Kidney (tissue), 14 donors: Measurements from ENCODE around the gene ADARB2. TPM values are rescaled to one million over a fixed set of nuclear protein-coding genes. Genes with fewer than 3 reads are reported as not detected.

Experiments used
- DNase-seq, 5 donors: peaks; one replicate each; pipeline ENCODE4 v3.0.0-alpha.2; 2013 to 2020
- FAIRE-seq: peaks from 2 replicates; lab custom pipeline; 2012; peaks lifted over from hg19 to GRCh38; lab: Jason Lieb, UNC
- H3K27ac ChIP-seq, 2 donors: one replicate each; pipeline ENCODE4 v1.7.0; 2013; ENCODE audit warnings: low read depth in 2 of 2, low read length in 2 of 2, inconsistent platforms in 1 of 2
- H3K27me3 ChIP-seq: one replicate; pipeline ENCODE4 v1.7.1; 2013; ENCODE audit warnings: low read length, inconsistent platforms; ENCODE audit not compliant: control insufficient read depth, insufficient read depth
- H3K36me3 ChIP-seq, 3 donors: one replicate each; pipeline versions ENCODE4 v1.7.0 to v1.7.1; 2013; ENCODE audit warnings: low read length in 3 of 3, control low read depth in 1 of 3, inconsistent platforms in 1 of 3; ENCODE audit not compliant: insufficient read depth in 3 of 3, control insufficient read depth in 2 of 3
- H3K4me1 ChIP-seq, 3 donors: one replicate each; pipeline versions ENCODE4 v1.7.0 to v1.7.1; 2013; ENCODE audit warnings: low read length in 3 of 3, inconsistent platforms in 1 of 3, low read depth in 1 of 3; ENCODE audit not compliant: control insufficient read depth in 2 of 3, insufficient read depth in 2 of 3
- H3K4me3 ChIP-seq, 3 donors: one replicate each; pipeline versions ENCODE4 v1.7.0 to v1.8.1; 2013; ENCODE audit warnings: low read length in 3 of 3, control low read depth in 1 of 3, inconsistent platforms in 1 of 3
- H3K9ac ChIP-seq, 3 donors: one replicate each; pipeline versions ENCODE4 v1.7.0 to v1.7.1; 2013; ENCODE audit warnings: low read length in 3 of 3, control low read depth in 1 of 3, inconsistent platforms in 1 of 3
- H3K9me3 ChIP-seq, 3 donors: one replicate each; pipeline versions ENCODE4 v1.7.0 to v1.7.1; 2013; ENCODE audit warnings: low read length in 3 of 3, control low read depth in 1 of 3, inconsistent platforms in 1 of 3; ENCODE audit not compliant: control insufficient read depth in 2 of 3, insufficient read depth in 1 of 3
- intact Hi-C: fragments of 100-400 bp; cut with DNase I; formaldehyde crosslinking; loops from one replicate; pipeline ENCODE4 v1.11.1; 2022
- polyA plus RNA-seq: library from polyadenylated mRNA; stranded (reverse); fragments of 350-450 nt; fragmentation: Illumina TruSeq; extraction: RNeasy Lipid Tissue Mini Kit (QIAGEN cat#74804); gene quantifications from one replicate; pipeline ENCODE4 v1.2.3, GENCODE V29; 2014; ENCODE audit warnings: low read depth, low replicate concordance; ENCODE audit not compliant: insufficient read depth
- total RNA-seq: library from RNA; stranded (reverse); fragmentation: NEBNext Ultra II Directional; extraction: Animal tissue kit (Norgen Biotek cat#: 25700); gene quantifications from one replicate; pipeline ENCODE4 v1.2.1, GENCODE V29; 2021
- TF ChIP-seq, protein P1 (sequence below): IDR thresholded peaks from 3 replicates; pipeline ENCODE4 v1.5.1; 2012; ENCODE audit warnings: mild to moderate bottlenecking, moderate library complexity, borderline replicate concordance; ENCODE audit not compliant: insufficient read depth; ENCODE audit errors: extremely low read depth
- donor health status: control.
- donor health status: control.
- donor health status: control.
- donor health status: control.
- donor health status: control.
- donor health status: DM: yes; HTN: yes; CAD: no.
- donor health status: Normal renal cell carcinoma (clear cell type).

ADARB2 gene
- total and polyA plus RNA-seq, 2 donors from 2014 or later: 1.0 to 1.3 TPM

DNA sequence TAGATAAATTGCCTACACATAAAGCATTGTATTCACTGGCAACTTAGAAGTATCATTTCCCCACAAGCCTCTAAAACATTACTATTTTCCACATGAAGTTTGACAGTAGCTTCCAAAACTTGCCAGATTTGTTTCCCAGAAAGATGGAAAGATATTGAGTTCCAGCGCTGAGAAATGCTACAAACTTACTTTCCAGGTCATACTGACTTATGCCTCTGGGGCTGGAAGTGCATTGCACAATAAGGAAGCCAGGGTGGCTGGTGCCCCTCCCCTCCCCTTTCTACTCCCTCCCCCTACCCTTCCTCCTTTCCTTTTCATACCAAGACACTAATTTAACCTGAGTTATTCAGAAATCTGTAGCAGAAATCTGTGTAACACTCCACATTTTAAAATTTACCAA, 468.5 kb downstream of the ADARB2 start:
- FAIRE-seq (no peak), DNase-seq (peak in 1 of 5 donors; percentile 30)
- intact Hi-C loops: no loop called here
- TF ChIP-seq, protein P1, sequence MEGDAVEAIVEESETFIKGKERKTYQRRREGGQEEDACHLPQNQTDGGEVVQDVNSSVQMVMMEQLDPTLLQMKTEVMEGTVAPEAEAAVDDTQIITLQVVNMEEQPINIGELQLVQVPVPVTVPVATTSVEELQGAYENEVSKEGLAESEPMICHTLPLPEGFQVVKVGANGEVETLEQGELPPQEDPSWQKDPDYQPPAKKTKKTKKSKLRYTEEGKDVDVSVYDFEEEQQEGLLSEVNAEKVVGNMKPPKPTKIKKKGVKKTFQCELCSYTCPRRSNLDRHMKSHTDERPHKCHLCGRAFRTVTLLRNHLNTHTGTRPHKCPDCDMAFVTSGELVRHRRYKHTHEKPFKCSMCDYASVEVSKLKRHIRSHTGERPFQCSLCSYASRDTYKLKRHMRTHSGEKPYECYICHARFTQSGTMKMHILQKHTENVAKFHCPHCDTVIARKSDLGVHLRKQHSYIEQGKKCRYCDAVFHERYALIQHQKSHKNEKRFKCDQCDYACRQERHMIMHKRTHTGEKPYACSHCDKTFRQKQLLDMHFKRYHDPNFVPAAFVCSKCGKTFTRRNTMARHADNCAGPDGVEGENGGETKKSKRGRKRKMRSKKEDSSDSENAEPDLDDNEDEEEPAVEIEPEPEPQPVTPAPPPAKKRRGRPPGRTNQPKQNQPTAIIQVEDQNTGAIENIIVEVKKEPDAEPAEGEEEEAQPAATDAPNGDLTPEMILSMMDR: no peak
- Histone ChIP-seq H3K4me3 (no peak overlapping the region), H3K36me3 (no peaks in the 10 kb centered on the region), H3K9ac (no peak overlapping the region), H3K27ac (no peak overlapping the region), H3K9me3 (no peaks in the 10 kb centered on the region), H3K27me3 (no peaks in the 10 kb centered on the region), H3K4me1 (no peaks in the 10 kb centered on the region)

DNA sequence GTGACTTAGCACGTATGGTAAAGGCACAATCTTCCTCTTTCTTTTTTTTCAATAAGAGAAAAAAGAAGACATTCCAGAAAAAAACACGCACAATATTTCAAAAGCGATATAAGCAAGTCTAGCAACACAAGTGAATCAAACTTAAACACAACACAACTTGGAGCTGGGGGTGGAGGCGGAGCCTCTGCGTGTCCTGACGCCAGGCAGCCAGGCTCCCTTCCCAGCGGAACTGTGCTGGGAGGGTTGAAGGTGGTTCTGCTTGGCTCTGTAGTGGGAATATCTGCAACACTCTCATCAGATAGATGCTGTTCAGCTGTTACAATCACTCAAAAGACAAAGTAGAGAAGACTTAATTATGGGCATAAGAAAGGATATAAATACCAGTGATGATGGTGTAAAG, 469.8 kb downstream of the ADARB2 start:
- no peak for FAIRE-seq
- peak in 1 of 5 donors; percentile 17 for DNase-seq
- H3K4me3 ChIP-seq: no peak overlapping the region
- H3K27ac ChIP-seq: no peak overlapping the region
- H3K27me3 ChIP-seq: no peaks in the 10 kb centered on the region
- no peaks in the 10 kb centered on the region for H3K4me1 ChIP-seq
- TF ChIP-seq, protein P1: no peak
- intact Hi-C loops: no loop called here
- no peaks in the 10 kb centered on the region for H3K9me3 ChIP-seq
- H3K36me3 ChIP-seq: no peaks in the 10 kb centered on the region
- H3K9ac ChIP-seq: no peak overlapping the region

DNA sequence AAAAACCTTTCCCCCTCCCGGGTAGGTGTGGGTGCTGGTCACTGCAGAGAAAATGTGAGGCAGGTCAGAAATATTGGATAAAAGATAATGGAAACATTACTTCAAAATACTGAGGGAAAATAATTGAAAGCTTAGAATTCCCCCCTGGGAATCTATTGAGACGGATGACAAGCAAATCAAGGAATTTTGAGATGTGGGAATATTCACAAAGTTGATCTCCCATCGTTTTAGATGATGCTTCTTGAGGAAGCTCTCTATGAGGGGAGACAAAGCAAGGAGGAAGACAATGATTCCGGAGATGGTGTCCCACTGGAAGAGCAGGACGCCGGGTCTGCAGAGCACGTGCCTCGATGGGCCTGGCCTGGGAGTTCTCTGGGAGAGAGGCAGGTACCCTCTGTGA, 470.2 kb downstream of the ADARB2 start:
- Histone ChIP-seq H3K4me3 (no peak overlapping the region), H3K4me1 (no peaks in the 10 kb centered on the region), H3K27ac (no peak overlapping the region), H3K27me3 (no peaks in the 10 kb centered on the region), H3K9ac (no peak overlapping the region), H3K36me3 (no peaks in the 10 kb centered on the region), H3K9me3 (no peaks in the 10 kb centered on the region)
- DNase-seq (no peak), FAIRE-seq (no peak)
- intact Hi-C loops: no loop called here
- TF ChIP-seq, protein P1: no peak
